ENCODE results near the gene BRD4.

Gene BRD4

GRCh38 chr19:15188851-15189250 lies 143.5 kb downstream of the BRD4 start:
- DNase-seq: no peak

GRCh38 chr19:15187026-15188007 lies 145.0 kb downstream of the BRD4 start:
- DNase-seq: no peak

Measured in NCI-H2171 (cell line).